Ramos (cell line): ENCODE measurements around the gene RASA1.

Experiments
- in situ Hi-C: fragments of 300-500 bp; cut with MboI; formaldehyde crosslinking; loops from one replicate; pipeline ENCODE4 v1.14.3; 2022; ENCODE audit warnings: low sequenced_read_pairs; ENCODE audit not compliant: unreplicated experiment

The RASA1 gene

DNA sequence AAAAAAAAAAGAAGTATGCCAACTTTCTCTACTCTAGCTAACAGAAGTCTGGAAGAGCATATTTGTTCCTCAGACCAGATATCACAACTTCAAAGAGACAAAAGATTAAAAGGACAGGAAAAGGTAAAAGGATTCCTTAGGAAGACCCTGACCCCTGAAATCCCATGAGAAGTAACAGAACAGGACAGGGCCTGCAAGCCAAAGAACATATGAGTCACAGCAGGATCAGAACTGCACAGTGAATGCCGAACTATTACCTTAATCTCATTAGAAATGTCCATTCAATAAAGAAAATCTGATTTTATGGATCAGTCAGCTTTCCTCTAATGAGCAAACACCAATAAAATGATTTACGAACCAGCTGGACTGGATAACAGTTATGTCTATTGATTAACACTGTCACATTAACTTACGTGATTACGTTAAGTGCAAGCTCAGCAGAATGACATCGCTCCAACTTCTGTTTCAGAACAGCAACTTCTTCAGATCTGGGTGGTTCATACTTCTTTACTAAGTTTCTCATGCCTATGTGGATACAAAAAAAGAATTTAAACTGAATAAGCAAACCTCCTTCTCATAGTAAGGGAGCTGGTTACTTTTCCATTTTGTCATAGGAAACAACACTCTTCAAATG lies 131.4 kb downstream of the RASA1 start:
- in situ Hi-C loops = no loop called here

DNA sequence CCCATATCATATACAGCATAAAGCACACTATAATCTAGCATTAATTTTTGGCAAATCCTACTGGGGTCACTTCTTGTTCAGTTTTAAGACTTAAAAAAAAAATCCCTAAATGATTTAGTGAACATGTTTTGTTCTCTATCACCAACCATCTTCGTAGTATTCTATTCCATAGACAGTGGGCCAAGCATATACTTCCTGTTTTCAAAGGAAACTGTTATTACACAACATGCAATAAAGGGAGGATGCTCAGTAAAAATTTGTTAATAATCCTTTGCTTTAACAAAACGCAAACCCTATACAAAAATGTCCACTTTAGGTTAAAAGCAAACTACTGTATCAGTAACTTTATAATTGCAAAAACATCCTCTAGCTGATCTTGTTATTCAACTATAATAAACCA lies 132.0 kb downstream of the RASA1 start:
- in situ Hi-C loops = no loop called here

DNA sequence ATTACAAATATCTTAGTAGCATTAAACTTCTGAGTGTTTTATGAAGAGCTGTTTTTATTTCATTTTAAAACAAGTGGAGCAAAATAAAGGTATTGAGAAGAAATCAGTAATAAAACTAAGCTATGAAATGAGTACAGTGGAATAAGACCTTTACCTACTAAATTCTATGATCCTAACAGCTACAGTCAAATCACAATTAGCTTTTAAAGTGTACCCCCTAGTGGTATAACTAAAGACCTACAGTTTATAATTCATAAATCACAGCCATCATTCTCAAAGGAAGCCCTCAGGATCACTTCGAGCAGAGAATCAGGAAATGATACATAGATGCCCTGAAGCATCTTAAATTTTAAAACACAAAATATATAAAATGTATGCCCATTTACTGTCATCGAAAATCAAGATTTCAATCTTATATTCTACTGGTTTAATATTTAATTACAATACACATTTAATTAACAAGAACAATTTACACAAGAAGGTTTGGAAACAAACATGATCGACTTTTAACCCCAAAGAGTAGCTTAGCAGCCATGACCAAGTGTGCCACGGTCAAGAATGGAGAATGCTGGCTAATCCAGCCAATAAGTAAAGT lies 132.7 kb downstream of the RASA1 start:
- in situ Hi-C loops = no loop called here

DNA sequence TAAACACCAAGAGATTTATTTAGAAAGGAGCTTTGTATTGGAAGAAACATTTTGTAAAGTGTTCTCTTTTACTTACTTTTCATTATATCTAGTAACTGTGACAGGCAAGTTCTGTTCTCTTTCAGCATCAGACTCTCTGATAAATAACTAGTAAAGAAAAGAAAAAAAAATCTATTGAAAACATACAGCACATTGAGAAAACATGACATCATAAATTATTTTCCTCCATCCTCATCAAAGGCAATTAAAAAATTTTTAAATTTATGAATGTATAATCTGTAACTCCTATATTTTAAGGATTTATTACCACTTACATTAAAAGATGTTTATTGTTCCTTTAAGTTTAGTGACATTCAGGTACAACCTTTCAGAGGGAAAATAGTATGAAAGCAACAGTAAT lies 133.9 kb downstream of the RASA1 start:
- in situ Hi-C loops = no loop called here

DNA sequence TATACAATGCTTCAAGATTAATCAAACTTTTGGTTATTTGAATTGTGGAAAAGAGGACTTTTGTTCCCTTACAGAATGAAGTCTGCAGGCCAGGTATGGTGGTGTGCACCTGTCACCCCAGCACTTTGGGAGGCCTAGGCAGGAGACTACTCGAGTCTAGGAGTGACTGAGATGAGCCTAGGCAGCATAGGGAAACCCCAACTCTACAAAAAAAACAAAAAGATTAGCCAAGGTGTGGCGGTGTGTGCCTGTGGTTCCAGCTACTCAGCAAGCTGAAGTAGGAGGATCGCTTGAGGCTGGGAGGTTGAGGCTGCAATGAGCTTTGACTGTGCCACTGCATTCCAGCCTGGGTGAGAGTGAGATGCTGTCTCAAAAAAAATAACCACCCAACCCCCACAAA lies 135.7 kb downstream of the RASA1 start:
- in situ Hi-C loops = no loop called here

DNA sequence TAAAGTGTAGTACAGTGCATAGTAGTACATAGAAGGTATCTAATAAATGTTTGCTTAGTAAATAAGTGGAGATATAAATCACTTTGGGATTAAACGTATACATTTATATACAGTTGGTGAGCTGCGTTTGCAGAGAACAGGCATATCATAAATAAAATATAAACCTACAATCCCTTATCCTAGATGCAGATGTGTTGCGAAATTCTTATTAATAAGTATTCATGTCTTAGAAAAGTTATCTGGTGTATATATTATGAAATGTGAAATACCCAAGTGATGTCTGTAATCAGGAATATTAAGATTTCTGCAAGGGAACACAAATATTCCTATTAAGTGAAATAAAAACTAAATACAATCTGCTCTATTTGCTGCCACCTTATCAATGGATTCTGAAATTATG lies 136.2 kb downstream of the RASA1 start:
- in situ Hi-C loops = no loop called here

DNA sequence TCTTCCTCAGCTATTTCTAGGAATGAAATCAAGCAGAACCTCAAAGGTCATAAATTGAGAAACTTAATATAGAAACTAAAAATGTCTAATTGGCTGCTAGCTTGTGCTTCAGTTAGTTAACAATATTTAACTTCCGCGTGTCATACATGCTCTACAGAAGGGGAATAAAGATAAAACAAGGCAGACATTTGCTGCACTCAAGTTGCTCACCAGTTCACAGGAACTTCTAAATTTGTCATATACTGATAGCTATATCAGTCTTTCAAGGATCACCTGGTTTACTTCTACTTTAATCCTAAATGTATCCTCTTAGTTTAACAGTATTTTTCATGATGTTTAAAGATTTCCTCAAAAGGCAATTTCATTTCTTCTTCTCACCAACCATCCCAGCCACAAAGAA lies 136.7 kb downstream of the RASA1 start:
- in situ Hi-C loops = no loop called here

DNA sequence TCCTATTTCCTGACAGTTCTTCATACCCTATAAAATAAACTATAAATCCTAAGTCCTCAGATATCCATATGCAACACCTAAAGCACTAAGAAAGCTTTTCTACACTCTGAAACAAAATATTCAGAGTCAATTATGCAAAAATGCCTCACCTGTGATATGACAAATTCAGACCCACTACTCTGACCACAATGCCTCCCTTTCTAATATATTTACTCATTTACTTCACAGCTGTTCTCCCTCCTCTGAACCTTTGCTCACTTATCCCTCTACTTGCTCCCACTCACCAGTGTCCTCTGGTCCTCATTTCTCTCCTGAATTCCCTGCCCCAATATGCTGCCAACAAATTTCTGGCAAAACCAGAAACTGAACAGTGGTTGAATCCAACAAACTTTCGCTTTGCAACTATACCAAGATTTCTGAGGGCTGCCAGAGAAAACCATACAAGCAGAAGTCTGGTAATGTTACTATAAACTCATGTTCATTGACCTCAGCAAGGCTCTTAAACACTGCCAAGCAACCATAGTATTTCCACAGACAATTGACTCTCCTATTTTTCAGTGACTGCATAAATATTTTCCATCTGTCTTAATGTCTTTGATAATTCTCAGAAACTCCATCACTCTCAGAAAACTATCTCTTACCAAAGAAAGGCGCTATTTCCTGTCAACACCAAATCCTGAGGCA lies 137.9 kb downstream of the RASA1 start:
- in situ Hi-C loops = no loop called here

DNA sequence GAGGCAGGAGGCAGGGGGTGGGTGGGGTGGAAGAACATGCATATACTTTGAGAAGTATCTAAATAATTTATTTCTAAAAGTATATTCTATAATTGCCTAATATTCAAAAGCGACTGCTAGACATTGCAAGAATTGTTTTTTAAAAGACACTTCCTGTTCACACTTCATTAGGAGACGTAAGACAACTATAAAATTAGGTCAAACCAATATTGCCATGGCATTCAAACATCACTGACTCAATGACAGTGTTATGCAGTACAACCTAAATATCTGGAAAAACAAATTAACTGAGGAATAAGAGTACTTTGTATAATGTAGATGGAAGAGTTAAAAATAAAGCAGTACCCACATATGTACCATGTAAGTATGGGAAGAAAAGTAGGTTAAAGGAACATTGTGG lies 140.5 kb downstream of the RASA1 start:
- in situ Hi-C loops = no loop called here

DNA sequence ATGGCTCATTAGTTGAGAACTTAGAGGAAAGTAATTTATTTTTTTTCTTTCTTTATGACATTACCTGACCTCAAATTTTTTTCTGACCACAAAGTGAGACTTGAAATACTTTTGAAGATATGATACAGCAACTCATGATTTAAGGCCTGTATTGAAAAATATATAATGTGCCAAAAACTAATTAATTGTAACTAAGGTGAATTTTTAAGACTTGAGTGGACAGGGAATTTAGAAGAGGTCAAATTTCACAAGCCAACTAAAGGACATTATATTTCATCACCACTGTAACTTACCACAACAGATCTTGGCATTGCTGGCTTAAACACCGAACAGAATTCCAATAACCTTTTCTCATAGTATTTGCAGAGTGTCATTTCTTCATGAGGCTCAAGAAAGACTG lies 143.2 kb downstream of the RASA1 start:
- in situ Hi-C loops = no loop called here

DNA sequence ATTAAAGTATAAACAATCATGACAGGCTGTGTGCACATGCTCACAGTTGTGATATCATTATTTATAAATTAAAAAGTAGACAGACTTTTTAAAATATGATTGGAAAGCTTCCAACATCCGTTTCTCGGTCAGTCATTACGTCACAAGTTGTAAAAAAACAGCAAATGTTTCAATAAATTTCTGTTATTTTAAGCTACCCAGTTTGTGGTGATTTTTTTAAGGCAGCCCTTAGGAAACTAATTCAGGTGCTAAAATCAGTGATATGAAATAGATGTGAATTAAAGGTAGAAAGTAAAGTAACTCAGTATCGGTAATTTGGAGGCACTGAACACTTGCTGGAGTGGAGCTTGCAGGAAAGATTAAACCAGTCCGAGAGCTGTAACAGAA lies 143.9 kb downstream of the RASA1 start:
- in situ Hi-C loops = no loop called here

DNA sequence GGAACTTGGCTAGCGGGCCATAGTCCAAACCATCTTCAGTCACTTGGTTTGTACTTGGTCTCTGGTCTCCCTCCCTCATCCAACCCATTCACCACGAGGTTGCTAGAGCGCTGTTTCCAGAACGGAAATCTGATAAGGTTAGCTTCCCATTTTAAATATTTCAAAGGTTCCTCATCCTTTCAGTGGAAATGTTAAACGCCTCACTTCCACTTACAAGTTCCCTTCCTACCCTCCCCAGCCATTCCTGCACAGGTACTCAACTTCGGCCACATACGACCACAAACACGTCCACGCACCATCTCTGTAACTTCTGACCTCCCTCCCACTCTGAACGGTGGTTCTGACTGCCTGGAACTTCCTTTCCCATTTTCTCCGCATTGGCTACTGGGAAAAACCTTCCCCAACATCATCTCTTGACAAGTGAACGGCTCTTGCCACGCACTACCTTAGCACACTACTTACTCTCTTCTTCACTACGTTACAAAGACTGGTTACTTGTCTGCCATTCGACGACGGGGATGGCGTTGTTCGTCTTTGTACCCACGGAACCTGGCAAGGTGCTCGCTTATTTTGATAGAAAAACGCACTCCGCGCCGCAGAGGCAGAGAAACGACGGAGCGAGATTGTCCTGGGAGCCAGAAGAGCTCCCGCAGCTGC lies 144.4 kb downstream of the RASA1 start:
- in situ Hi-C loops = no loop called here

DNA sequence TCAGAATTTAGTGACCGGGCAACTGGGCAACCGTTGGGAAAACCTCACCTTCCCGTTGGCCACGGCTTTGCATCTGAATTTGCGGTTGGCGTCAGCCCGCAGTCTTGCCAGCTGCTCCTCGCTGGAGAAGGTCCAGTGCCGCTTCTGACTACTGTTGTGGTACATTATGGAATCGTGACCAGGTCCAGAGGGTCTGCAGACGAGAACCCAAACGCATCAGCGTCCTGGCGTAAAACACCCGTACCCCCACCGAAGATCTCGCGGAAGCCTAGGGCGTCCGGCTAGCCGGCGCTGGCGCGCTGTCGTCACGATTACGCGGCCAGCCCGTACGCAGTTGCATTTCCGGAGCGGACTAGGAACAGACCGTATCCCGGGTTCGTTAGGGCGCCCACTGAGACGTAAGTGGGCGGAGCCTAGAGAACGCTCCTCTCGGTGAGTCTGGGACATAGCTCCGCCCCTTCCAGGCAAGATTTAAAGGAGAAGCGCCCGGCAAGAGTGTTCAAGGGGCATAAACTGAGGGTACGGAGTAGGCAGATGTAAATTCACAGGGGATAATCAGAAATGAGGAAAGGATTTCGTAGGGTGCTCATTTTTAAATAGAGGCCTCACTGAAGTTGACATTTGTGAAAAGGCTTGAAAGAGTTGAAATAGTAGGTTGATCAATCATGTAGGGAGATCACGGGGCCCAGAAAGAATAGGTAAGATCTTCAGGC lies 145.1 kb downstream of the RASA1 start, which contains the start of gene CCNH:
CCNH (minus strand) TSS at position 301 of the 713 bp plus-strand sequence; CDS start at position 165, 136 bp downstream.
- in situ Hi-C loops = no loop called here

DNA sequence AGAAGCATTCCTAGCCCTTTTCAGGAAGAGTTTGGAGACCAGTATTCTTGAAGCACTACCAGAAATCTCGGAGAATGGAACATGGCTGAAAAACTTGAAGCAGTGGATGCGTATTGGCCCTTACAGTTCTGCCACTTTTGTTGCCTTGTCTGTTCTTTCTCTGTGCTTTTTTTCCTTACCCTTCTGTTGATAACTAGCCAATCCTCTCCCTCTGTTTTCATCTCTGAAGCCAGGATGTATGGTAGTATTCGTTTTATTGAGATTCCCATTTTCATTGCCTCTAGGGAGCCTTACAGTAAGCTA lies 145.6 kb downstream of the RASA1 start:
- in situ Hi-C loops = no loop called here

DNA sequence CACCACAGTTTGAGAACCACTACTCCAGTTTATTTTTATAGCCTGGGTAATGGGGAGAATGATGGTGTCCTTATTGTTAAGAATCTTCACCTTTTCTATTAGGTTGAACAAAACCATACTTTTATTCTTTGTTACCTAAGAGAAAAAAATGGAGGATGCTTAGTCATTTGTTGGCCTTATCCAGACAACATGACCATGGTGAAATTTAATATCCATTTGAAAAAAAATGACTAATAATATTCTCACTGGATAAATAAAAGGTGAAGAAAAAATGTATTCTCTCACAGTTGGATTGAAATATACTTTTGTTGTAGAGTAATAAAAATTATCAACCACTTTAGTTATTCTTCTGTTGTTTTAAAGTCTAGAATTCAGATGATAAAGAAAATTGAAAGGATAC lies 150.8 kb downstream of the RASA1 start:
- in situ Hi-C loops = no loop called here

DNA sequence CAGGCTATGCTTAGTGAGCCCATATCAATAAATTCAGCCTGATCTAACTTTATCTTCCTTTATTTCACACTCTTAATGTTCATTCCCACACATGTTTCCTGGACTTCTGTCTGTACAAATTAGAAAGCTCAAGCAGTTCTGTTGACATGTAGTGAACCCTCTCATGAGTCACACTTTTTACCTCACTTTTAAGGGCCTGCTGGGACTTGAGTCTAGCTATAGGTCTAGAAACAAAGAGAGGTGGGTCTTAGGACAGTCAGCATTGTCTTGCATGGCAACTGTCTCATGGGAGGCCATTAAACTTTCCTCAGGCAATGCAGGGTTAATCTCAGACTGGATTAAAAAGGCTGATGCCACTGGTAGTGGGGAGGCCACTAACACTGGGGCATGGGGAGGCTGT lies 153.6 kb downstream of the RASA1 start:
- in situ Hi-C loops = no loop called here

DNA sequence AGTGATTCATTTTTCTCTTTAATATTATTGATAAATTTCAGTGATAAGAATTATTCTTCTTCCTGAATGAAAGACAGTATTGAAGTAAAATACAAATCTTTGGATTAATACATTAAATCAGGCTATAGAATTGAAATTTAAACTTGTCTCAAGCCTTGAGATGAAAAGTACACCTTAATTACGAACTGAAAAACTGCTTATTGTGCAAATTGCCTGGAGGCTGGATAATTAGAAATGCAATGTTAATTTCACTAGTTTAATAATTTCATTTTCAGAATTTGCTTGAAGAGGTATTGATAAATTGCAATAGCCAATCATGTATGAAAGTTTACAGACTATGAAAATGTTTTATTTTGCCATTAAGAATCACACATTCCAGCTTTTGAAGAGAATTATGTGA lies 156.1 kb downstream of the RASA1 start:
- in situ Hi-C loops = no loop called here

DNA sequence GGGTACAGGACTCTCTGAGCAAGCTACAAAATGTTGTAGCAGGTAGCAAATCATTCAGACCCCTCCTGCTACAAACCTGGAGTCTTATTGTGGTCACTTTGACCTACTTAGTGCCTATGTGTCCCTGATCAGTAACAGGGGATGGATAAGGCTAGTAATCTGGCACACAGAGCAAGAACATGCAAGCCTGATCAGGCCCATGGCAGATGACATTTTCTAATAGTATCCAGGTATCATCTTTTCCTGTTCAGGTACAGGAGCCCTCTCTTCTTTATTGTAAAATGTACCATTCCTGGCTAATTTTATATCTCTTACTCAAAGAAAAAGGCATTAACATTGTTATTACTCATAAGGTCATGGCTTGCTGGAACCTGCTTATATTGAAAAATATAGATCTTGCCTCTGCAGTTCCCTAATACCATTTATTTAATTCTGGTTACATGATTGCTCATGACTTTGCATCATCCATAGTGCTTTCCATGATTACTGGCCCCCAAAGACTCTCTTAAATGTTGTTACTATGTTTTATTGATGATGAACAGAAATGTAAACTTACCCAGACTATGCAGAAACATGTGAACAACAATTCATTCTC lies 163.3 kb downstream of the RASA1 start:
- in situ Hi-C loops = no loop called here

DNA sequence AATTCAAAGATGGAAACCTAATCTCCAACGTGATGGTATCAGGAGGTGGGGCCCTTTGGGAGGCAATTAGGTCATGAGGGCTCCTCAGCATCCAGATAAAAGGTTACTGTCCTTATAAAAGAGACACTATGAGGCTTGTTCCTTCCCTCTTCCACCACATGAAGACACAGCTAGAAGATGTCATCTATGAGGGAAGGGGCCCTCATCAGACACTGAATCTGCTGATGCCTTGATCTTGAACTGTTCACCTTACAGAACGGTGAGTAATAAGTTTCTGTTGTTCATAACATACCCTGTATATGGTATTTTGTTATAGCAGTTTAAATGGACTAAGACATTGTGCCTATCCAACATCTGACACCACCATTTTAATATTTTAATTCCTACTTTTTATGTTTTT lies 164.8 kb downstream of the RASA1 start:
- in situ Hi-C loops = no loop called here

DNA sequence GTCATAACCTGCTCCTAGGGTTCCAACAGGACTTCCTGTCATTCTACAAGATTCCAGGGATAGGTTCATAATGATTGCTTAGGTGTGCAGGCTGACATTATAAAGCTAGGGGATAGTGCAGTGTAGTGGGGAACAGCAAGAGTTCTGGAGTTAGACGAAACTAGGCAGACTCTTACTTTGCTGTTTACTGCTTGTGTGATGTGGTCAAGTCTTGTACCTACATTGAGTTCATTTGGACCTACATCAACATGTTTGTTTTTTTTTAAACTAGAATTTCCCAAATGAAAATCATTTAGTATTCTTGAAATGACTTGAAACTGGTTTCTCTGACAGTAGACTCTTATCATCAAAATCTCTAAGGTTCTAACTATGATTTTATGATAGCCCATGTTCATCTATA lies 166.3 kb downstream of the RASA1 start:
- in situ Hi-C loops = no loop called here

DNA sequence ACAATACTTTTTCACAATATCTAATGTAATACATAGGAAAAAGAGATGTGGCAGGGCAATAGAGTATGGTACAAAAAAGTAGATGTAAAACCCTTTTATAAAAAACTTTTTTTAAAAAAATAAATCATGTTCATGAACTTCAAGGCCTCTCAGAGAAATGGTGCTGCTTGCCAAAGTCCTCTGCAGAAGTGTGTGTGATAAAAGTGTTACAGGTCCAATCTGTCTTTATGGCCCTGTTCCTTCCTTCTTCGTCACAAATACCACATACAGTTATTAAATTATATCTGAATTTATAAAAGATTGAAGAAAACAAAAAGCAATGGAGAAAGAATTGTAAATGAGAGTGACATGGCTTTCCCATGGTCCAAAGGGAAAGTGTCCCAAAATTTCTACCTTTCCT lies 166.8 kb downstream of the RASA1 start:
- in situ Hi-C loops = no loop called here
